Hematopoietic multipotent progenitor cell treated with erythropoietin and hydrocortisone succinate and interleukin-3 and kit ligand, for 17 days (in vitro differentiated cells): ENCODE data around the gene TP53I3.
"Not testable (repeated sequence)": the region's sequence is repeated elsewhere in the genome, so short reads cannot be mapped to it uniquely, and the experiment has no call there.

Experiments
- DNase-seq: peaks from one replicate; pipeline ENCODE4 v3.0.0-alpha.2; 2015; ENCODE audit warnings: low spot score

Gene TP53I3

GRCh38 chr2:24084386-24085199, at the start of gene TP53I3:
Gene TP53I3, minus strand, starts transcription at chr2:24084834. Its CDS starts 508 bp downstream, at chr2:24084326.
- DNase-seq: peak; percentile 91

GRCh38 chr2:24132543-24132942, 47.9 kb upstream of the TP53I3 start:
- DNase-seq: no peak

GRCh38 chr2:24125956-24126355, 41.3 kb upstream of the TP53I3 start:
- no peak for DNase-seq

GRCh38 chr2:24123922-24124580, 39.4 kb upstream of the TP53I3 start:
- DNase-seq: no peak

- peak; percentile 17 for DNase-seq
These were observed 38.7 kb upstream of the TP53I3 start, which contains the start of the genes FAM228B and PFN4 for GRCh38 chr2:24123195-24123921. Gene FAM228B, plus strand, starts transcription at chr2:24123469. Its CDS starts 893 bp downstream, at chr2:24124362. Gene PFN4, minus strand, starts transcription at chr2:24123334. Its CDS starts 799 bp downstream, at chr2:24122535.

- DNase-seq: no peak
These were observed 37.9 kb upstream of the TP53I3 start for GRCh38 chr2:24122366-24123194.

GRCh38 chr2:24121469-24121868, 36.8 kb upstream of the TP53I3 start:
- no peak for DNase-seq

GRCh38 chr2:24121066-24121465, 36.4 kb upstream of the TP53I3 start:
- no peak for DNase-seq

- DNase-seq: no peak
These were observed 33.3 kb upstream of the TP53I3 start for GRCh38 chr2:24117902-24118301.

GRCh38 chr2:24115057-24115456, 30.4 kb upstream of the TP53I3 start:
- DNase-seq: no peak

- DNase-seq: no peak
These were observed 26.8 kb upstream of the TP53I3 start for GRCh38 chr2:24111407-24111901.

- DNase-seq: no peak
These were observed 26.1 kb upstream of the TP53I3 start for GRCh38 chr2:24110660-24111303.

GRCh38 chr2:24109431-24109830, 24.8 kb upstream of the TP53I3 start:
- DNase-seq: not testable (repeated sequence)

- DNase-seq: no peak
These were observed 22.7 kb upstream of the TP53I3 start for GRCh38 chr2:24107336-24107735.

GRCh38 chr2:24106786-24107185, 22.2 kb upstream of the TP53I3 start:
- DNase-seq: no peak

GRCh38 chr2:24105816-24106215, 21.2 kb upstream of the TP53I3 start:
- no peak for DNase-seq

GRCh38 chr2:24104906-24105305, 20.3 kb upstream of the TP53I3 start:
- DNase-seq: no peak

- no peak for DNase-seq
These were observed 19.5 kb upstream of the TP53I3 start for GRCh38 chr2:24104110-24104650.

- no peak for DNase-seq
These were observed 18.0 kb upstream of the TP53I3 start for GRCh38 chr2:24102677-24103076.

- no peak for DNase-seq
These were observed 17.4 kb upstream of the TP53I3 start for GRCh38 chr2:24101992-24102391.

GRCh38 chr2:24100732-24101131, 16.1 kb upstream of the TP53I3 start:
- not testable (repeated sequence) for DNase-seq
